H9 (cell line): ENCODE results near the gene TMEM81. TPM values are rescaled to one million over a fixed set of nuclear protein-coding genes. Genes with fewer than 3 reads are reported as not detected.

Experiments used
- DNase-seq: peaks from one replicate; pipeline ENCODE4 v3.0.0-alpha.2; 2017
- H2AFZ ChIP-seq: one replicate; pipeline ENCODE4 v1.6.1; 2013; ENCODE audit warnings: mild to moderate bottlenecking, low read length, control low read depth, moderate library complexity
- H2AK5ac ChIP-seq: 2 replicates; pipeline ENCODE4 v1.6.1; 2013; ENCODE audit warnings: low read length, control low read depth, mixed read lengths; ENCODE audit not compliant: insufficient read length
- H2BK120ac ChIP-seq: one replicate; pipeline ENCODE4 v1.6.1; 2013; ENCODE audit warnings: low read depth, mild to moderate bottlenecking, low read length, control low read depth, inconsistent platforms; ENCODE audit not compliant: poor library complexity, severe bottlenecking
- H2BK12ac ChIP-seq: 2 replicates; pipeline ENCODE4 v1.6.1; 2013; ENCODE audit warnings: low read length, control low read depth, mixed read lengths, low read depth; ENCODE audit not compliant: insufficient read length
- H2BK15ac ChIP-seq: 2 replicates; pipeline ENCODE4 v1.6.1; 2013; ENCODE audit warnings: low read depth, low read length, control low read depth
- H2BK20ac ChIP-seq: one replicate; pipeline ENCODE4 v1.6.1; 2013; ENCODE audit warnings: low read depth, mild to moderate bottlenecking, low read length, control low read depth, inconsistent platforms; ENCODE audit not compliant: poor library complexity, severe bottlenecking
- H2BK5ac ChIP-seq: 2 replicates; pipeline ENCODE4 v1.6.1; 2013; ENCODE audit warnings: low read length, control low read depth, mixed read lengths; ENCODE audit not compliant: insufficient read length
- H3K14ac ChIP-seq: 2 replicates; pipeline ENCODE4 v1.6.1; 2013; ENCODE audit warnings: low read length, control low read depth; ENCODE audit not compliant: insufficient read depth
- H3K18ac ChIP-seq: 2 replicates; pipeline ENCODE4 v1.6.1; 2013; ENCODE audit warnings: low read depth, mild to moderate bottlenecking, mixed read lengths, low read length, control low read depth; ENCODE audit not compliant: insufficient read length
- H3K23ac ChIP-seq: 2 replicates; pipeline ENCODE4 v1.6.1; 2013; ENCODE audit warnings: low read length, control low read depth, mixed read lengths, low read depth; ENCODE audit not compliant: insufficient read length
- H3K23me2 ChIP-seq: 2 replicates; pipeline ENCODE4 v1.6.1; 2013; ENCODE audit warnings: low read depth, mild to moderate bottlenecking, mixed read lengths, low read length, control low read depth; ENCODE audit not compliant: insufficient read length, poor library complexity, severe bottlenecking
- H3K27ac ChIP-seq: 2 replicates; pipeline ENCODE4 v1.5.1; 2013; ENCODE audit warnings: low read length, control low read depth, mixed read lengths, low read depth; ENCODE audit not compliant: insufficient read length
- H3K27me3 ChIP-seq: 2 replicates; pipeline ENCODE4 v1.6.1; 2013; ENCODE audit warnings: low read length, control low read depth, inconsistent platforms; ENCODE audit not compliant: insufficient read depth
- H3K4ac ChIP-seq: 2 replicates; pipeline ENCODE4 v1.6.1; 2013; ENCODE audit warnings: low read depth, mild to moderate bottlenecking, control low read depth, inconsistent platforms, low read length, moderate library complexity
- H3K4me1 ChIP-seq: 2 replicates; pipeline ENCODE4 v1.6.1; 2013; ENCODE audit warnings: low read length, control low read depth, inconsistent platforms; ENCODE audit not compliant: insufficient read depth
- H3K4me2 ChIP-seq: 2 replicates; pipeline ENCODE4 v1.6.1; 2013; ENCODE audit warnings: low read length, control low read depth, mixed read lengths; ENCODE audit not compliant: insufficient read length, insufficient read depth
- H3K56ac ChIP-seq: 2 replicates; pipeline ENCODE4 v1.6.1; 2013; ENCODE audit warnings: low read depth, mild to moderate bottlenecking, mixed read lengths, low read length, control low read depth; ENCODE audit not compliant: insufficient read length
- H3K79me1 ChIP-seq: 2 replicates; pipeline ENCODE4 v1.6.1; 2013; ENCODE audit warnings: low read depth, mild to moderate bottlenecking, moderate library complexity, low read length, control low read depth, inconsistent platforms; ENCODE audit not compliant: insufficient read depth, poor library complexity, severe bottlenecking
- H3K79me2 ChIP-seq: 2 replicates; pipeline ENCODE4 v1.6.1; 2013; ENCODE audit warnings: low read length, control low read depth, inconsistent platforms; ENCODE audit not compliant: insufficient read depth
- H3K9ac ChIP-seq: 2 replicates; pipeline ENCODE4 v1.6.1; 2013; ENCODE audit warnings: low read length, control low read depth, mixed read lengths; ENCODE audit not compliant: insufficient read length; ENCODE audit errors: extremely low read depth
- H3K9me3 ChIP-seq: one replicate; pipeline ENCODE4 v1.6.1; 2013; ENCODE audit warnings: low read depth, low read length, inconsistent platforms; ENCODE audit not compliant: control insufficient read depth
- H3T11ph ChIP-seq: one replicate; pipeline ENCODE4 v1.6.1; 2013; ENCODE audit warnings: mild to moderate bottlenecking, low read length, control low read depth, inconsistent platforms
- H4K20me1 ChIP-seq: one replicate; pipeline ENCODE4 v1.6.1; 2013; ENCODE audit not compliant: control insufficient read depth, insufficient read length, insufficient read depth
- H4K5ac ChIP-seq: 2 replicates; pipeline ENCODE4 v1.6.1; 2013; ENCODE audit warnings: low read depth, mild to moderate bottlenecking, mixed read lengths, low read length, control low read depth; ENCODE audit not compliant: insufficient read length
- H4K8ac ChIP-seq: replicated peaks from 2 replicates; pipeline ENCODE4 v1.6.1; 2013; ENCODE audit warnings: low read length, control low read depth, mixed read lengths, low read depth; ENCODE audit not compliant: insufficient read length
- H4K91ac ChIP-seq: 2 replicates; pipeline ENCODE4 v1.6.1; 2013; ENCODE audit warnings: low read depth, mild to moderate bottlenecking, moderate library complexity, mixed read lengths, low read length, control low read depth; ENCODE audit not compliant: insufficient read length
- H3K27ac Mint-ChIP-seq, 3 experiments: 2 replicates in 2 of 3; 3 replicates in 1 of 3; pipeline ENCODE4 v1.8.0; 2020 to 2021; ENCODE audit warnings: mixed read lengths in 3 of 3, mild to moderate bottlenecking in 1 of 3, moderate library complexity in 1 of 3
- H3K27me3 Mint-ChIP-seq: 2 replicates; pipeline ENCODE4 v1.8.0; 2021; ENCODE audit warnings: low read depth, mild to moderate bottlenecking, moderate library complexity, mixed read lengths
- H3K36me3 Mint-ChIP-seq, 3 experiments: 2 replicates in 2 of 3; 3 replicates in 1 of 3; pipeline ENCODE4 v1.8.0; 2020 to 2021; ENCODE audit warnings: low read depth in 3 of 3, mixed read lengths in 3 of 3; ENCODE audit not compliant: insufficient read depth in 1 of 3
- H3K4me1 Mint-ChIP-seq, 2 experiments: 2 replicates each; pipeline ENCODE4 v1.8.0; 2020; ENCODE audit warnings: mixed read lengths in 2 of 2
- H3K4me3 Mint-ChIP-seq, 2 experiments: 2 replicates in 1 of 2; 3 replicates in 1 of 2; pipeline ENCODE4 v1.8.0; 2020 to 2021; ENCODE audit warnings: mild to moderate bottlenecking in 2 of 2, mixed read lengths in 2 of 2, moderate library complexity in 1 of 2
- H3K9me3 Mint-ChIP-seq, 2 experiments: 2 replicates in 1 of 2; 3 replicates in 1 of 2; pipeline ENCODE4 v1.8.0; 2020; ENCODE audit warnings: mild to moderate bottlenecking in 2 of 2, mixed read lengths in 2 of 2, moderate library complexity in 1 of 2
- WGBS: extraction: QIAGEN DNeasy Blood & Tissue Kit; methylation state at CpG from one replicate; pipeline ENCODE4 v1.1.7; 2013; ENCODE audit warnings: missing lambda C conversion rate, low lambda C conversion rate, mixed read lengths; ENCODE audit not compliant: insufficient read length; ENCODE audit errors: extremely low coverage; 5-methylcytosine and 5-hydroxymethylcytosine counted together
- total RNA-seq: library from RNA; stranded (reverse); gene quantifications from 2 replicates; pipeline ENCODE4 v1.2.1, GENCODE V29; 2021
- TF ChIP-seq, protein P1 (sequence below): fragments of 200-600 bp; sonication (generic); conservative IDR thresholded peaks from 3 replicates; pipeline ENCODE4 v1.8.0; 2021; ENCODE audit warnings: antibody characterized with exemption, mild to moderate bottlenecking

Gene TMEM81
- total RNA-seq, 1 experiment from 2014 or later = 3.0 TPM

- no peaks in the 10 kb centered on the region for H3K9me3 Mint-ChIP-seq
- Histone ChIP-seq H4K5ac (no peak overlapping the region), H3K23ac (no peak overlapping the region), H2BK5ac (no peak overlapping the region), H2BK120ac (no peak overlapping the region), H3T11ph (no peak overlapping the region), H2AK5ac (no peak overlapping the region), H3K56ac (no peak overlapping the region), H2AFZ (no peak overlapping the region), H4K91ac (no peak overlapping the region), H2BK15ac (no peak overlapping the region), H4K8ac (no peak overlapping the region), H3K79me2 (no peaks in the 10 kb centered on the region), H3K4me1 (no peaks in the 10 kb centered on the region), H2BK20ac (no peak overlapping the region), H3K4ac (no peak overlapping the region), H3K79me1 (no peaks in the 10 kb centered on the region), H3K9me3 (no peaks in the 10 kb centered on the region), H3K4me2 (no peak overlapping the region), H3K14ac (no peak overlapping the region), H4K20me1 (no peaks in the 10 kb centered on the region), H3K23me2 (no peaks in the 10 kb centered on the region), H3K27me3 (no peaks in the 10 kb centered on the region), H2BK12ac (no peak overlapping the region), H3K9ac (no peak overlapping the region), H3K18ac (no peak overlapping the region), H3K27ac (no peak overlapping the region)
- TF ChIP-seq, protein P1, sequence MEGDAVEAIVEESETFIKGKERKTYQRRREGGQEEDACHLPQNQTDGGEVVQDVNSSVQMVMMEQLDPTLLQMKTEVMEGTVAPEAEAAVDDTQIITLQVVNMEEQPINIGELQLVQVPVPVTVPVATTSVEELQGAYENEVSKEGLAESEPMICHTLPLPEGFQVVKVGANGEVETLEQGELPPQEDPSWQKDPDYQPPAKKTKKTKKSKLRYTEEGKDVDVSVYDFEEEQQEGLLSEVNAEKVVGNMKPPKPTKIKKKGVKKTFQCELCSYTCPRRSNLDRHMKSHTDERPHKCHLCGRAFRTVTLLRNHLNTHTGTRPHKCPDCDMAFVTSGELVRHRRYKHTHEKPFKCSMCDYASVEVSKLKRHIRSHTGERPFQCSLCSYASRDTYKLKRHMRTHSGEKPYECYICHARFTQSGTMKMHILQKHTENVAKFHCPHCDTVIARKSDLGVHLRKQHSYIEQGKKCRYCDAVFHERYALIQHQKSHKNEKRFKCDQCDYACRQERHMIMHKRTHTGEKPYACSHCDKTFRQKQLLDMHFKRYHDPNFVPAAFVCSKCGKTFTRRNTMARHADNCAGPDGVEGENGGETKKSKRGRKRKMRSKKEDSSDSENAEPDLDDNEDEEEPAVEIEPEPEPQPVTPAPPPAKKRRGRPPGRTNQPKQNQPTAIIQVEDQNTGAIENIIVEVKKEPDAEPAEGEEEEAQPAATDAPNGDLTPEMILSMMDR = no peak
- no CpG with 5 or more reads among the region's 10 CpGs for WGBS
- H3K27me3 Mint-ChIP-seq = peaks cover 3% of the 10 kb centered on the region; the same call in 1 of the 2 replicates
- DNase-seq = no peak
- peaks cover 4% of the 10 kb centered on the region in 2 experiments for H3K4me1 Mint-ChIP-seq
- no peak overlapping the region for H3K4me3 Mint-ChIP-seq
- H3K36me3 Mint-ChIP-seq = no peaks in the 10 kb centered on the region
- no peak overlapping the region for H3K27ac Mint-ChIP-seq
These were observed 23.5 kb downstream of the TMEM81 start for GRCh38 chr1:205060746-205061145.
